PFSK-1 (cell line): ENCODE data around the gene CALY.

ENCODE experiments used
- FOXP2 ChIP-seq: optimal IDR thresholded peaks from 2 replicates; pipeline ENCODE3; 2011; ENCODE audit warnings: borderline replicate concordance, control low read depth, inconsistent platforms; ENCODE audit not compliant: insufficient read depth; ENCODE audit errors: extremely low read length, extremely low read depth
- POLR2AphosphoS5 ChIP-seq: IDR thresholded peaks from 2 replicates; pipeline ENCODE4 v1.6.1; 2012; ENCODE audit warnings: low read depth, mild to moderate bottlenecking, control low read depth, low read length, moderate library complexity
- SIN3A ChIP-seq: IDR thresholded peaks from 2 replicates; pipeline ENCODE4 v1.6.1; 2012; ENCODE audit warnings: mild to moderate bottlenecking, low read length, moderate library complexity, borderline replicate concordance; ENCODE audit not compliant: insufficient read depth
- TAF1 ChIP-seq: IDR thresholded peaks from 2 replicates; pipeline ENCODE4 v1.6.1; 2012; ENCODE audit warnings: low read length, control low read depth, borderline replicate concordance; ENCODE audit not compliant: insufficient read depth
- TF ChIP-seq, protein P1 (sequence below), 2 experiments: IDR thresholded peaks; 2 replicates each; pipeline versions ENCODE4 v1.6.1 to v1.8.0; 2011 to 2012; ENCODE audit warnings: low read depth in 2 of 2, low read length in 2 of 2, control low read depth in 1 of 2, inconsistent platforms in 1 of 2, mild to moderate bottlenecking in 1 of 2, moderate library complexity in 1 of 2; ENCODE audit not compliant: insufficient read depth in 1 of 2

The CALY gene

GRCh38 chr10:133299738-133300137, 37.0 kb downstream of the CALY start:
- TF ChIP-seq FOXP2: no peak
- TF ChIP-seq SIN3A: no peak
- no peak for TF ChIP-seq TAF1

DNA sequence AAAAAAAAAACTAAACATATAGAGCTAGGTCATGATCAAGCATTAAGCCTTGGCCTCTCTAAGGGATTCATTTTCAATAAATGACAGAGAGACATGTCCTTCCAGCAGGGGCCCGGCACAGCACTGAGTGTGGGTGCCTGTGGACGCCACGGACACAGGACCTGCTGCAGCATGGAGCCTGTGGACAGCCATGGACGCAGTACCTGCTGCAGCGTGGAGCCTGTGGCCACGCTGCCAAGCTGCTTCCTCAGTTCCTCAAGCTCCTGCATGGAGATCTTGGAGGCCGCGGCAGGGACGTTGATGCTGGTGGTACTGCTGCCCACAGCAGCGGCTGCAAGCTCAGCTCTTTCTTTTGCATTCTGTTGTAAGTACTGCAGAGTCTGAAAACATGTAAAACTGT, 37.5 kb downstream of the CALY start:
- no peak for TF ChIP-seq FOXP2
- TF ChIP-seq, protein P1, sequence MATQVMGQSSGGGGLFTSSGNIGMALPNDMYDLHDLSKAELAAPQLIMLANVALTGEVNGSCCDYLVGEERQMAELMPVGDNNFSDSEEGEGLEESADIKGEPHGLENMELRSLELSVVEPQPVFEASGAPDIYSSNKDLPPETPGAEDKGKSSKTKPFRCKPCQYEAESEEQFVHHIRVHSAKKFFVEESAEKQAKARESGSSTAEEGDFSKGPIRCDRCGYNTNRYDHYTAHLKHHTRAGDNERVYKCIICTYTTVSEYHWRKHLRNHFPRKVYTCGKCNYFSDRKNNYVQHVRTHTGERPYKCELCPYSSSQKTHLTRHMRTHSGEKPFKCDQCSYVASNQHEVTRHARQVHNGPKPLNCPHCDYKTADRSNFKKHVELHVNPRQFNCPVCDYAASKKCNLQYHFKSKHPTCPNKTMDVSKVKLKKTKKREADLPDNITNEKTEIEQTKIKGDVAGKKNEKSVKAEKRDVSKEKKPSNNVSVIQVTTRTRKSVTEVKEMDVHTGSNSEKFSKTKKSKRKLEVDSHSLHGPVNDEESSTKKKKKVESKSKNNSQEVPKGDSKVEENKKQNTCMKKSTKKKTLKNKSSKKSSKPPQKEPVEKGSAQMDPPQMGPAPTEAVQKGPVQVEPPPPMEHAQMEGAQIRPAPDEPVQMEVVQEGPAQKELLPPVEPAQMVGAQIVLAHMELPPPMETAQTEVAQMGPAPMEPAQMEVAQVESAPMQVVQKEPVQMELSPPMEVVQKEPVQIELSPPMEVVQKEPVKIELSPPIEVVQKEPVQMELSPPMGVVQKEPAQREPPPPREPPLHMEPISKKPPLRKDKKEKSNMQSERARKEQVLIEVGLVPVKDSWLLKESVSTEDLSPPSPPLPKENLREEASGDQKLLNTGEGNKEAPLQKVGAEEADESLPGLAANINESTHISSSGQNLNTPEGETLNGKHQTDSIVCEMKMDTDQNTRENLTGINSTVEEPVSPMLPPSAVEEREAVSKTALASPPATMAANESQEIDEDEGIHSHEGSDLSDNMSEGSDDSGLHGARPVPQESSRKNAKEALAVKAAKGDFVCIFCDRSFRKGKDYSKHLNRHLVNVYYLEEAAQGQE (IDR thresholded peaks at IDR 0.05; ENCODE audit: insufficient read depth in 1 of 2, low read depth in 2 of 2, low read length in 2 of 2): no peak

GRCh38 chr10:133298466-133298865, 38.2 kb downstream of the CALY start:
- TF ChIP-seq SIN3A (no peak), POLR2AphosphoS5 (no peak), FOXP2 (no peak), TAF1 (no peak)
- TF ChIP-seq, protein P1 (IDR thresholded peaks at IDR 0.05; ENCODE audit: insufficient read depth in 1 of 2, low read depth in 2 of 2, low read length in 2 of 2): no peak

DNA sequence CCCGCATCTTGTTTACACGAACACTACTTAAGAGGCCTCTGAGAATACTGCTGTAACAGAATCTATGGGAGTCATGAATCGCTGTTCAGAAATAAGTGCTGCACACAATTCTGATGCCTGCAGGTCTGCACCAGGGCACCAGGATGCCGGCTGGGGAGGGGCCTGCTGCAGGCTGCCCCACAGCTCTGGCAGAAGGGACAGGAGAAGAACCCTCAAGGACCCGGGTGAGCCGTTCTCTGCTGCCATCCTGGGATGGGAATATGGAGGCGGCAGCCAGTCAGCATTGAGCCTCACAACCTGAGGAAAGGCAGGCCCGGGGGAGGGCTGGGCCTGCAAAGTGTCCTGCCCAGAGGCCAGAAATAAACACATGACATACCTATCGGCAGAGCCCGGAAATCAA, 39.2 kb downstream of the CALY start:
- TF ChIP-seq TAF1 (no peak), FOXP2 (no peak), SIN3A (no peak), POLR2AphosphoS5 (no peak)
- TF ChIP-seq, protein P1 (IDR thresholded peaks at IDR 0.05; ENCODE audit: insufficient read depth in 1 of 2, low read depth in 2 of 2, low read length in 2 of 2): no peak

DNA sequence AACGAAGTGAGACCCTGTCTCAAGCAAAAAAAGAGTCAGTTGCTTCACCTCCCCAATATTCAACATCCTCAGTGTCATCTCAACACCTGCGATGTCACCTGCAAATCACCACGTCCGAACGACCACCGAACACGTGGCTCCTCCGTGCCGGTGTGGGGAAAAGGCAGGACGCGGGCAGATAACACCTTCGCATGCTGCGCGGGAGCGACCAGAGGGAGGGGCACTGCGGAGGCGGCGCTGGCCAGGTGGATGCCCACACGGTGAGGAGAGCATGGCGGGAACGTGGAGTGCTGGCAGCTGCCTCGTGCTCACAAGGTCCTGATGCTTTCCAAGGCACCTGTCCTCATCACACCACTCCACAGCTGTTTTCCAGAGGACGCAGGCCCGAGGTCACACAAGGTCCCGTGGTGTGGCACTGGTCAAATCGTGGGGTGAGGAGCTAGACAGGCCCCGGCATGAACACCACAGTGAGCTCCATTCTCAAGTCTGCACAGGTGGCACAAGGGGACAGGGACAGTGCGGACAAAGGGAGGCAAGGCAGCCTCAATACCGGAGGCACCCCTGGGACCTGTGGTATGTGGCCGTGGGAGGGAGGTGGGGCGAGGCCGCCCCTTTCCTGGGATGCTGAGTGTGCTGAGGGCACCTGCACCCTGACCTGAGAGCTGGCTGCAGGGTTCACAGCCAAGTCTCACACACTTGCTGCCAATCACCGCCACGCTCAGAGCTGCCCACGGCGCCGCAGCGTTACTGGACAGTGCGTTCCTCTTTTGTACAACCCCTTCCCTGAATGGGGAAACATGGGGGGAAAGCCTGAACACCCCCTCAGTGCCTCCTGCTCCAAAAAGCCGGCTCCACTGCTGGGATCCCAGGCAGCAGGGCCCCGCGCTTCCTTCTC, 41.0 kb downstream of the CALY start:
- TF ChIP-seq FOXP2: no peak
- no peak for TF ChIP-seq SIN3A
- TF ChIP-seq, protein P1 (IDR thresholded peaks at IDR 0.05; ENCODE audit: insufficient read depth in 1 of 2, low read depth in 2 of 2, low read length in 2 of 2): no peak
- no peak for TF ChIP-seq POLR2AphosphoS5
- no peak for TF ChIP-seq TAF1
